HG03571 (cell line): ENCODE measurements around the gene AKR1C2.
"Not testable (repeated sequence)": the region's sequence is repeated elsewhere in the genome, so short reads cannot be mapped to it uniquely, and the experiment has no call there.

ENCODE experiments used
- ATAC-seq: cut with Tn5 transposase; IDR thresholded peaks from one replicate; pipeline ENCODE4 v1.9.1; 2021; ENCODE audit not compliant: unreplicated experiment

The AKR1C2 gene

GRCh38 chr10:4990217-4990616 is 13.4 kb downstream of the AKR1C2 start:
- no peak for ATAC-seq

GRCh38 chr10:4988000-4988641 is 15.5 kb downstream of the AKR1C2 start:
- not testable (repeated sequence) for ATAC-seq

DNA sequence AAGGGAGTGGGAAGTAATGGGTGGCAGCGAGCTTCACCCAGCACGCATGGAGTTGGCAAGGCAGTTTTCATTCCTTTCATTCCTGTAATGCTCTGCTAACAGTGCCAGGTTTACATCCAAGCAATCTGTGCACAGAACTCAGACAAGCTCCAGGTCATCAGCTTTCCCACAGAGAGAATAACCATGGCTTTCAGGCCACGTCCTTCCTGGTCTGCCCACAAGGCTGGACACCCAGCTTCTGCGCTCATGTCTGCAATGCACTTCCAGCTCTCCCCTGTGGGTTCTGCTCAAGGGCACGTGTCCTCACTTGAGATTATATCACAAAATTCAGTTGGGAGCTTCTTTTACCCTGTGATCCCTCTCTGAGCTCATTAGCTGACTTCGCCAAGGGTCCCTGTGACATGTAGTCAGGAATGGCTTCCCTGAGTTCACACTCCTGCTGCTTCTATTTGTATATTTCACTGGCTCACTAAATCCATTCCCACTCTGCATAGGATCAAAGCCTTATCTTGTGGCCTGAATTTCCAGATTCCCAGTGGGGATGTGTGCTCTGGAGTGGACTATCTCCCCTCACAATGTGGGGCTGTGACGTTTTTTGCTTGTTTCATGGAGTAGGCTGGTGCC is 18.6 kb downstream of the AKR1C2 start:
- no peak for ATAC-seq

GRCh38 chr10:4984223-4984622 is 19.4 kb downstream of the AKR1C2 start:
- no peak for ATAC-seq

DNA sequence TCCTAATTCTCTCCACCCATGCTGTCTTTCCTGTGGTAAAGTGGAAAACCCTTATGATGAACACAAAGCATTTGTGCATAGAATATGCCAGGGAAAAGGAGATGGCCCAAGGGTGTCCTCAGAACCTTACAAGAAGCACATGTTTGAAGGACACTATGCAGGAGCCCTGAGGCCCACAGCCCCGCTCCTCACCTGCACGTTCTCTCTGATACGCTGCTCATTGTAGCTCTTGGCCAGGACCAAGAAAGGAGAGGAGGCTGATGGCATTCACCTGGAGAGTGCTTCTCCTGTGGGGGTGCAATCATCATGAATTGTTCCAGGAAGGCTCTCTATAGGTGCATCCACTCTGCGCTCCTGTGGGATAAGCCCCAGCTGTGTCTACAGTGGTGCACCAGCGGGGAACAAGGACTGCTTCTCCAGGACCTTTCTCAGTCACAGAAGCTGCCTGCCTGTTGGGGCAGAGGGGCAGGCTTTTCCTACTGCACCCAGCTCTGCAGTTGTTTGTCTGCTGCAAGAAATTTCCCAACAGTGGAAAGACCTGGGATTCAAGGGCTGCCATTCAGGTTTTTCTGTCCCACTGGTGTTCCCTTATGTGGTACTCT is 19.9 kb downstream of the AKR1C2 start:
- ATAC-seq: no peak

GRCh38 chr10:4982764-4983226 is 20.9 kb downstream of the AKR1C2 start:
- ATAC-seq: no peak

- ATAC-seq: no peak
Observed at GRCh38 chr10:4981722-4982471, 21.8 kb downstream of the AKR1C2 start.

DNA sequence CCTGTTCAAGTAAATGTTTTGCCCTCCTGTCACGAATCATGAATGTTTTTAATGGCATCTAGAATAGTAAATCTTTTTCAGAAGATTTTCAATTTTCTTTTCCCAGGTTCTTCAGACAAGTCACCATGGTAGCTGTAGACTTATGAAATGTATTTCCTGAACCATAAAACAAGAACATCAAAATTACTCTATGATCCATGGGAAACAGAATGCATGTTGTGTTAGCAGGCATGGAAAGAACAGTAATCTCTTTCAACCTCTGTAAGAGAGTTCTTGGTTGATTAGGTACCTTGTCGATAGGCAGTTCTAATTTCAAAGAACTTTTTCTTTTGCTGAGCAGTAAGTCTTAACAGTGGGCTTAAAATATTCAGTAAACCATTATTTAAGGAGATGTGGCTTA is 22.9 kb downstream of the AKR1C2 start:
- no peak for ATAC-seq

GRCh38 chr10:4978870-4979269 is 24.8 kb downstream of the AKR1C2 start:
- no peak for ATAC-seq

- no peak for ATAC-seq
Observed at GRCh38 chr10:4977025-4977424, 26.6 kb downstream of the AKR1C2 start.

- ATAC-seq: not testable (repeated sequence)
Observed at GRCh38 chr10:4974400-4974799, 29.3 kb downstream of the AKR1C2 start.

DNA sequence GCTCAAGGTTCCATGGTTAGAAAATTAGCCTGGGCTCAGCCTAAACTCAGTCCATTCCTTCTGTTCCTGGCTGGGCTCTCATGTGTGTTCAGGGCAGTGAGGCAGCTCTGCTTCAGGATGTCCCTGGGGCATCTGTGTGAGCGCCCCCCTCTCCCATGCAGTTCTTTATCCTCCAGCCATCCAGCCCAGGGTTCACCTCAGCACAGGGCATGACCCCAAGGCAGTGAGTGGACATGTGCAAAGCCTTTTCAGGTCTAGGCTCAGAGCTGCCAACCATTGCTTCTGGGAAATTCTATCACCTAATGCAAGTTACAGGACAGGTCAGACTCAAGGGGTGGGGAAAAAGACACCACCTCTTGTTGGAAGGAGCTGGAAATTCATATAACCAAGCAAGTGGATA is 30.4 kb downstream of the AKR1C2 start:
- not testable (repeated sequence) for ATAC-seq

DNA sequence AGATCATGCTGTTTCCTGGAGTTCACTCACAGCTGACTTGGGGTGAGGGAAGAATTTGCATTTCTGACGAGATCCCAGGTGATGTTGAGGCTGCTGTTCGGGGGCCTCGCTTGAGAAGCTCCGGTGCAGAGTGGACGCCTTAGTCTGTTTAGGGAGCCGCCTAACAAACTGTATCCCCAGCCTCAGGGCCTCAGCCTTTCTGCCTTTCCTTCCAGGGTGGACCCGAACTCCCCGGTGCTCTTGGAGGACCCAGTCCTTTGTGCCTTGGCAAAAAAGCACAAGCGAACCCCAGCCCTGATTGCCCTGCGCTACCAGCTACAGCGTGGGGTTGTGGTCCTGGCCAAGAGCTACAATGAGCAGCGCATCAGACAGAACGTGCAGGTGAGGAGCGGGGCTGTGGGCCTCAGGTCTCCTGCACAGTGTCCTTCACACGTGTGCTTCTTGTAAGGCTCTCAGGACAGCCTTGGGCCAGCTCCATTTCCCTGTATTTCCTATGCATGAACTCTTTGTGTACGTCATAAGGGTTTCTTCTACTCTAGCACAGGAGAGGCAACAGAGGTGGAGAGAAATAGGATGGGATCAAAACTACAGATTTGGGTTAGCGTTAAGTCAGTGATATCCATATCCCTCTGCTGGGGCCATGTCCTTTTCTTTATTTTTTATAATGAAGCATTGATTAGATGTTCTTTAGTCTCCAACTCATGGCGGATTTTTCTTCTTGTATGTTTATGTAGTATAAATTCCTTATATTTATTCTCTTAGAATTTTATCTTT is 31.1 kb downstream of the AKR1C2 start:
- ATAC-seq: not testable (repeated sequence)

GRCh38 chr10:4970362-4970761 is 33.3 kb downstream of the AKR1C2 start:
- not testable (repeated sequence) for ATAC-seq

DNA sequence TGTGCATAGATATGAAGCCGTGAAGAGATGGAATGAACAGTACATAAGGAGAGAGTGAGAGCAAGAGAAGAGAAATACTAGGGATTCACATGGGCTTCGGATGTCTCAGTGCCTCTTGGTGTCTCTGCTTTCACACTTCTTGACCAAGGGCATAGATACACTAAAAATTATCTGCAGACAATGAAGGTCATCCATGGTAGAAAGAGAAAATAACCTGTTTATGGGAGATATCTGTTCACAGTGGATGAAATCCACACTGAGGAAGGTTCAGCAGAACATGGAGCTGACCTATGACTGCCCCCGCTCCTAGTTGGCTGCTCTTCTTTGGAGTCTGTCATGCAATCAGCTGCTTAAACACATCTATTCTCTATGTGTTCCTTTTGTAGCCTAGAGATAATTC is 34.4 kb downstream of the AKR1C2 start:
- ATAC-seq: not testable (repeated sequence)

DNA sequence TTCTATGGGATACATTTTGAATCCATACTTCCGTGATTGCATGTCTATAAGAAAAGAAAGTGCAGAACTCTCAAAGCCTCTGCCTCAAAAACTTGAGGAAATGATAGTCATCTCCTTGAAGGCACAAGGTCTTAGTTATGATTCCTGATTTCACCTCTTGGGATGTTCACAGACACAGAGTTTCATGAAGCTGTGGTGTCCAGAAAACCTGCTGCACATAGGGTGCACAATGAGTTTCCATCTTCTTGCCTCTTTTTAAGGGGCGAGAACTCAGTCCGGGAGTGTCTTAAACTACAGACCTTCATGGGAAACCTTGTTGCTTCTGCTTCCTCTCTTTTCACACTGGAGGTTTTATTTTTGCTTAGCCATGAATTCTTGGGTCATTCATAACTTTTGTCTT is 36.5 kb downstream of the AKR1C2 start:
- ATAC-seq: not testable (repeated sequence)

DNA sequence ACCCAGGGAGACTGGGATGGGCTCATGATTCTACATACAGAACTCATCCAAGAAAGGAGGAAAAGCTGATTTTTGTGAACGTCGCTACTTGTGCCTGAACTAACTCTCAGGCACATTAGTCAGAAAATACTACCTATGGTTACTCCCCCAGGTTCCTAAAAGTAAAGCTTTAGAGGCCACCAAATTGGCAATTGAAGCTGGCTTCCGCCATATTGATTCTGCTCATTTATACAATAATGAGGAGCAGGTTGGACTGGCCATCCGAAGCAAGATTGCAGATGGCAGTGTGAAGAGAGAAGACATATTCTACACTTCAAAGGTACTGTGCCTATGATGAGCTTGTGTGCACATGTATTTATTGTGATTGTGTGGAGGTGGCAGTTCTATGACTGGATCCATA is 37.9 kb downstream of the AKR1C2 start:
- ATAC-seq: not testable (repeated sequence)

DNA sequence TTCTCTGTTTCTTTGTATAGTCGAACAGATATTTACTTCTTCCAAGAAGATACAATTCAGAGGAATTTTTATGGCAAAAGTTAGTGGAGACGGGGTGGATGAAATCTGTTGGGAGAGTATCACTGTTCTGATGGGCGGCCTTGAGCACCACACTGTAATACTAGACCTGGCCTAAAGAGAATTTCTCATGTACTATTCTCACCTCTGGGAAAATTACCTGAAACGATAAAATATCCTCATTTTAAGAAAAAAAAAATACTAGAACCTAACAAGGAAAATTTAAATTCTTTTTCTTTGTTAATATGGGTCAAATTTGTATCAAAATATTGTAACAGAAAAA is 39.9 kb downstream of the AKR1C2 start:
- ATAC-seq: not testable (repeated sequence)

DNA sequence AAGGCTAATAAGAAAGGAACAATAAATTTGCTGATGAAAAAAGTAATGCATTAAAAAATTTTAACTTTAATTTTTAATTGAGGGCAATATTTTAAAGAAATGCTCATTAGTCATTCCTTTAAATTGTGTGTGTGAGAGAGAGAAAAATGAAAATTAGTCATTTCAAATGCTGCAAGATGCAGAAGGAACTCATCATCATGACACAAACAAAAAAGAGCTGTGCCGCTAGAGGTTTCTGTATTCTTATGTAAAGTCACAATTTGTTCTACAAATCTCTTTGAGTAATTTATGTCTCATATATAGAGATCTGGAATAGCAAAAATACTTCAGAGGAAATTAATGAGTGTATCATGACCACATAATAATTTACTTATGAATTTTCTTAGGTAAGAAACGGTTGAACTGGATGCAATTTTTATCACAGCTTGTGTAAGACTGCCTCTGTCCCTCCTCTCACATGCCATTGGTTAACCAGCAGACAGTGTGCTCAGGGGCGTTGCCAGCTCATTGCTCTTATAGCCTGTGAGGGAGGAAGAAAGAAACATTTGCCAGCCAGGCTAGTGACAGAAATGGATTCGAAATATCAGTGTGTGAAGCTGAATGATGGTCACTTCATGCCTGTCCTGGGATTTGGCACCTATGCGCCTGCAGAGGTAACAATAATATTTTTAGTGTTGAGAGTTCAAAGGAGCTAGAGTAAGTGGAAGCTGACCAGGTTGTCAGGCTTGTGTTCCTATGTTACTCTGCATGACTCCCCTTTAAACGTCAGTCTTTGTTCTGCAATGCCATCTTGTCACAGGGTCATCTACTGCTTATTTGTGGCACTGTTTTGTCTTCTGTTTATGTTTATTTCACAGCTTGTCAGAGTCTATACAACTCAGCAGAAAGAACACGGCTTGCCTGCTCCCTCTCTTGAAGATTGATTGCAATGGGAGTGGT is 40.5 kb downstream of the AKR1C2 start, which contains the start of gene AKR1C1:
AKR1C1 (plus strand) TSS at position 540 of the 939 bp plus-strand sequence; CDS start at position 570, 30 bp downstream.
- not testable (repeated sequence) for ATAC-seq

DNA sequence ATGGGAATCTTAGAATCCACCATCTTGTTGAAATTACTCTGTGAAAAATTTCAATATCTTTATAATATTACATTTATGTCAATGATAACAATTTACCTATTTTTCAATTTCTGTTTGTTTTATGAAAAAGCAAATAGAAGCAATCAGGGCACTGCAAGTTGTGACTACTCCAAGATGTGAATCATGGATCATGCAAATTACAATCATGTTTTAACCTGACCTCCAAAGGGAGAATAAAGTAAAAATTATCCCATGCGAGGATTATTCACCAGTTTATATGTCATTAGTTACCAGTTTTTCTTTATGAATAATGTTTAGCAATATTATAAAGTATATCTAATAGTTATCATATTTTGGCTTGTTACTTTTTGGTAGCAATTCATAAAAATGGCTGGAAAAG is 41.3 kb downstream of the AKR1C2 start:
- not testable (repeated sequence) for ATAC-seq
